ENCODE data around the gene HDAC4. TPM values are rescaled to one million over a fixed set of nuclear protein-coding genes. Genes with fewer than 3 reads are reported as not detected.

Gene HDAC4
- total RNA-seq, 2 donors from 2014 or later: 8.1 to 20.1 TPM

GRCh38 chr2:239209783-239210182 lies 191.0 kb downstream of the HDAC4 start:
- Histone ChIP-seq H3K9me3 (no peaks in the 10 kb centered on the region), H3K4me3 (no peak overlapping the region), H3K36me3 (no peaks in the 10 kb centered on the region), H3K27ac (no peak overlapping the region), H3K27me3 (no peaks in the 10 kb centered on the region), H3K4me1 (peaks cover 0 to 38% of the 10 kb centered on the region in 2 donors)
- DNase-seq (ENCODE audit: low spot score): no peak
- TF ChIP-seq CTCF (IDR thresholded peaks at IDR 0.05): no peak

- TF ChIP-seq CTCF (IDR thresholded peaks at IDR 0.05): no peak
- peaks cover 0 to 31% of the 10 kb centered on the region in 2 donors for H3K4me1 ChIP-seq
- H3K9me3 ChIP-seq: no peaks in the 10 kb centered on the region
- no peak overlapping the region for H3K4me3 ChIP-seq
- no peak overlapping the region for H3K27ac ChIP-seq
- no peak for DNase-seq (ENCODE audit: low spot score)
- H3K27me3 ChIP-seq: no peaks in the 10 kb centered on the region
- no peaks in the 10 kb centered on the region for H3K36me3 ChIP-seq
Measured at GRCh38 chr2:239208465-239209180, 192.2 kb downstream of the HDAC4 start.

- no peak for DNase-seq (ENCODE audit: low spot score)
Measured at GRCh38 chr2:239206851-239207250, 194.0 kb downstream of the HDAC4 start.

GRCh38 chr2:239206042-239206441 lies 194.8 kb downstream of the HDAC4 start:
- no peak overlapping the region for H3K27ac ChIP-seq
- H3K4me1 ChIP-seq: peaks cover 0 to 25% of the 10 kb centered on the region in 2 donors
- no peak overlapping the region for H3K4me3 ChIP-seq
- H3K9me3 ChIP-seq: no peaks in the 10 kb centered on the region
- no peak for DNase-seq (ENCODE audit: low spot score)
- no peak for TF ChIP-seq CTCF (IDR thresholded peaks at IDR 0.05)
- H3K36me3 ChIP-seq: no peaks in the 10 kb centered on the region
- no peaks in the 10 kb centered on the region for H3K27me3 ChIP-seq

More at GRCh38 chr2:239206851-239207250, 194.0 kb downstream of the HDAC4 start:
- no peaks in the 10 kb centered on the region for H3K36me3 ChIP-seq
- H3K27me3 ChIP-seq: no peaks in the 10 kb centered on the region
- peaks cover 0 to 26% of the 10 kb centered on the region in 2 donors for H3K4me1 ChIP-seq
- H3K4me3 ChIP-seq: no peak overlapping the region
- no peaks in the 10 kb centered on the region for H3K9me3 ChIP-seq
- no peak overlapping the region for H3K27ac ChIP-seq
- no peak for TF ChIP-seq CTCF (IDR thresholded peaks at IDR 0.05)

GRCh38 chr2:239204876-239205468 lies 195.8 kb downstream of the HDAC4 start:
- DNase-seq (ENCODE audit: low spot score): no peak
- no peak for TF ChIP-seq CTCF (IDR thresholded peaks at IDR 0.05)
- Histone ChIP-seq H3K9me3 (no peaks in the 10 kb centered on the region), H3K27me3 (no peaks in the 10 kb centered on the region), H3K4me1 (peaks cover 0 to 22% of the 10 kb centered on the region in 2 donors), H3K27ac (no peak overlapping the region), H3K36me3 (no peaks in the 10 kb centered on the region), H3K4me3 (no peak overlapping the region)

Measured in right atrium auricular region (tissue), 2 donors.